ENCODE measurements around the gene SLC6A16. TPM values are rescaled to one million over a fixed set of nuclear protein-coding genes. Genes with fewer than 3 reads are reported as not detected.

SLC6A16 gene
- total RNA-seq, 1 experiment from 2014 or later = 3.2 TPM

DNA sequence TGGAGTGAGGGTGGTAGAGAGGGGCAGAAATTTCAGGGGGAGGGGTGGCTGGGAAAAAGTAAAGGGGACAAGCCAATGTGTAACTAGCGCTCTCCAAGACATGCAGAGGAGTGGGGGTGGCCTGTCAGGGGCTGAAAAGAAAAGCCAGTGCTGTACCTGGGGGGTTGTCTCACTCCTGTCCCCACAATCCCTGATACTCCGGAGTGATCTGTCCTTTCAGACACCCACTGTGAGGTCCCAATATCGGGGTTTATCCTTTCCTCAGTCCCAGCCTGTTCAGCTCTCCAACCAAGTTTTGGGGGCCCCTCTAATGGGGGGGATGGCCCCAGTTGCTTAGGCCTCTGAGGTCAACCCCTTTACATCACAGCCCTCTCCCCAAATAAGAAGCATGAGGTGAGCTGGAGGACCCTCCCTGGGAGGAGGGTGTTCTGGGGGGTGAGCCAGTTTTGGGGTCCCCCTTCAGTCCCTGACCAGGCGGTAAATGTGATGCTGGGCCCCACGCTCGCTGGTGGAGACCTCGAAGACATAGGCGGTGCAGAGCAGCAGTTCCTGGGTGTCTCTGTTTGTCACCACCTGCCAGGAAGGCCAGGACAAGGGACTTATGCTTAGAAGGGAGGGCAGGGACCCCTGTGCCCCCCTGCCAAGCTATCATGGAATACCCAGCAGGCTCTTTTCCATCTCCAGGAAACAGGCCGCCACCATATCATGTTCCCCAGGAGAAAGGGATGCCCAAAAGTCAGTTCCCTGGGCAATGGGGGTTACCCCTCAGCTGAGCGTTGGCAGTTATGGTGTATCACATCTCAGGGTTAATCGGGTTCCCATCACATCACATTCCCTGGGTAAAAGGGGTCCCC lies 16.1 kb upstream of the SLC6A16 start:
- Histone ChIP-seq H2BK12ac (ENCODE audit: insufficient read length, low read depth, low read length) (no peak overlapping the region), H3K4ac (ENCODE audit: low read depth, low read length) (no peak overlapping the region), H4K5ac (ENCODE audit: insufficient read length, low read depth, low read length) (no peak overlapping the region), H4K8ac (replicated peaks; ENCODE audit: insufficient read length, low read depth, low read length) (no peak overlapping the region), H3K4me2 (ENCODE audit: insufficient read depth, insufficient read length, low read length) (no peak overlapping the region), H2BK15ac (ENCODE audit: low read depth, low read length) (no peak overlapping the region), H2AFZ (ENCODE audit: low read length) (no peak overlapping the region), H3K9me3 (ENCODE audit: control insufficient read depth, low read depth, low read length) (no peaks in the 10 kb centered on the region), H2BK20ac (ENCODE audit: low read depth, low read length, poor library complexity, severe bottlenecking) (no peak overlapping the region), H3K23me2 (ENCODE audit: insufficient read length, low read depth, low read length, poor library complexity, severe bottlenecking) (peaks cover 12% of the 10 kb centered on the region), H3K56ac (ENCODE audit: insufficient read length, low read depth, low read length) (no peak overlapping the region), H3T11ph (ENCODE audit: low read length) (no peak overlapping the region), H3K9ac (ENCODE audit: extremely low read depth, insufficient read length, low read length) (no peak overlapping the region), H3K23ac (ENCODE audit: insufficient read length, low read depth, low read length) (no peak overlapping the region), H3K27ac (ENCODE audit: insufficient read length, low read depth, low read length) (no peak overlapping the region), H3K27me3 (ENCODE audit: insufficient read depth, low read length) (peaks cover 3% of the 10 kb centered on the region; the same call in 1 of the 2 replicates), H3K79me1 (ENCODE audit: insufficient read depth, low read depth, low read length, poor library complexity, severe bottlenecking) (no peaks in the 10 kb centered on the region), H2BK5ac (ENCODE audit: insufficient read length, low read length) (no peak overlapping the region), H4K20me1 (ENCODE audit: control insufficient read depth, insufficient read depth, insufficient read length) (no peaks in the 10 kb centered on the region), H2BK120ac (ENCODE audit: low read depth, low read length, poor library complexity, severe bottlenecking) (no peak overlapping the region), H3K18ac (ENCODE audit: insufficient read length, low read depth, low read length) (no peak overlapping the region), H3K14ac (ENCODE audit: insufficient read depth, low read length) (no peak overlapping the region), H3K4me1 (ENCODE audit: insufficient read depth, low read length) (0 out of 2 replicates have a peak, but pooled peaks cover 2% of the 10 kb centered on the region), H4K91ac (ENCODE audit: insufficient read length, low read depth, low read length) (no peak overlapping the region), H2AK5ac (ENCODE audit: insufficient read length, low read length) (no peak overlapping the region), H3K79me2 (ENCODE audit: insufficient read depth, low read length) (no peaks in the 10 kb centered on the region)
- no peak for TF ChIP-seq CTCF (conservative IDR thresholded peaks at IDR 0.05)
- peaks cover 18% of the 10 kb centered on the region for H3K27me3 Mint-ChIP-seq (ENCODE audit: low read depth)
- no peak overlapping the region for H3K4me3 Mint-ChIP-seq
- no peak for DNase-seq
- peaks cover 17 to 29% of the 10 kb centered on the region in 2 experiments for H3K4me1 Mint-ChIP-seq
- H3K27ac Mint-ChIP-seq = 0 out of 7 replicates have a peak overlapping the region, but pooled peaks of 1 of the 3 experiments have one; percentile 55
- peaks cover 38 to 69% (median 59%) of the 10 kb centered on the region in 3 experiments for H3K36me3 Mint-ChIP-seq (ENCODE audit: insufficient read depth in 1 of 3, low read depth in 3 of 3)
- H3K9me3 Mint-ChIP-seq = peaks cover 0 to 3% of the 10 kb centered on the region in 2 experiments; a peak in 2 of 5 replicates
- no CpG with 5 or more reads among the region's 11 CpGs for WGBS (ENCODE audit: extremely low coverage, insufficient read length, low lambda C conversion rate)
